DMS153 (cell line): ENCODE data around the gene ADAD2.
"Not testable (repeated sequence)": the region's sequence is repeated elsewhere in the genome, so short reads cannot be mapped to it uniquely, and the experiment has no call there.

Experiments used
- DNase-seq: peaks from one replicate; lab custom pipeline; 2025; lab: John Stamatoyannopoulos, UW

ADAD2 gene

GRCh38 chr16:84195201-84196093 is 4.5 kb downstream of the ADAD2 start:
- no peak for DNase-seq

- no peak for DNase-seq
Observed at GRCh38 chr16:84196101-84196500, 5.1 kb downstream of the ADAD2 start.

- DNase-seq, result no peak
Observed at GRCh38 chr16:84196727-84197394, 5.9 kb downstream of the ADAD2 start.

GRCh38 chr16:84197466-84198128 is 6.6 kb downstream of the ADAD2 start:
- DNase-seq, result no peak

- no peak for DNase-seq
Observed at GRCh38 chr16:84198401-84198800, 7.4 kb downstream of the ADAD2 start.

GRCh38 chr16:84199097-84199496 is 8.1 kb downstream of the ADAD2 start:
- DNase-seq, result no peak

- DNase-seq, result no peak
Observed at GRCh38 chr16:84199861-84200260, 8.9 kb downstream of the ADAD2 start.

- not testable (repeated sequence) for DNase-seq
Observed at GRCh38 chr16:84204551-84204950, 13.6 kb downstream of the ADAD2 start.

GRCh38 chr16:84205123-84205522 is 14.2 kb downstream of the ADAD2 start:
- not testable (repeated sequence) for DNase-seq

- no peak for DNase-seq
Observed at GRCh38 chr16:84205976-84206691, 15.2 kb downstream of the ADAD2 start.

- no peak for DNase-seq
Observed at GRCh38 chr16:84207251-84207650, 16.3 kb downstream of the ADAD2 start.

- no peak for DNase-seq
Observed at GRCh38 chr16:84207879-84208278, 16.9 kb downstream of the ADAD2 start.

- no peak for DNase-seq
Observed at GRCh38 chr16:84209989-84210388, 19.0 kb downstream of the ADAD2 start.

GRCh38 chr16:84212154-84212553 is 21.2 kb downstream of the ADAD2 start:
- DNase-seq, result no peak

- DNase-seq, result no peak
Observed at GRCh38 chr16:84212631-84213030, 21.7 kb downstream of the ADAD2 start.

GRCh38 chr16:84214451-84215066 is 23.6 kb downstream of the ADAD2 start:
- no peak for DNase-seq

GRCh38 chr16:84215531-84215930 is 24.6 kb downstream of the ADAD2 start:
- DNase-seq, result no peak

- not testable (repeated sequence) for DNase-seq
Observed at GRCh38 chr16:84216144-84216543, 25.2 kb downstream of the ADAD2 start.

- no peak for DNase-seq
Observed at GRCh38 chr16:84218176-84218823, 27.3 kb downstream of the ADAD2 start.

GRCh38 chr16:84218956-84219355 is 28.0 kb downstream of the ADAD2 start:
- DNase-seq, result no peak

- DNase-seq, result no peak
Observed at GRCh38 chr16:84220851-84221250, 29.9 kb downstream of the ADAD2 start.
